ENCODE data around the gene USP35. TPM values are rescaled to one million over a fixed set of nuclear protein-coding genes. Genes with fewer than 3 reads are reported as not detected.

The USP35 gene
- total RNA-seq, 3 donors from 2014 or later: 5.1 to 16.1 (median 11.3) TPM

GRCh38 chr11:78261828-78262227, 73.1 kb downstream of the USP35 start:
- Histone ChIP-seq H3K27me3 (no peaks in the 10 kb centered on the region), H3K27ac (no peak overlapping the region)

GRCh38 chr11:78262238-78262637, 73.5 kb downstream of the USP35 start:
- DNase-seq (ENCODE audit: low spot score in 2 of 2): no peak
- Histone ChIP-seq H3K36me3 (no peaks in the 10 kb centered on the region), H3K27me3 (no peaks in the 10 kb centered on the region), H3K9me3 (no peaks in the 10 kb centered on the region), H3K27ac (no peak overlapping the region), H3K4me1 (no peaks in the 10 kb centered on the region), H3K4me3 (no peak overlapping the region)
- intact Hi-C loops (cut with DNase I; ENCODE audit: low total_unique reads): no loop called here
- TF ChIP-seq POLR2AphosphoS5 (IDR thresholded peaks at IDR 0.05): no peak

More at GRCh38 chr11:78261828-78262227, 73.1 kb downstream of the USP35 start:
- DNase-seq (ENCODE audit: low spot score in 2 of 2): no peak
- Histone ChIP-seq H3K9me3 (no peaks in the 10 kb centered on the region), H3K4me1 (peaks cover 0 to 4% of the 10 kb centered on the region in 2 donors), H3K36me3 (no peaks in the 10 kb centered on the region), H3K4me3 (no peak overlapping the region)
- intact Hi-C loops (cut with DNase I; ENCODE audit: low total_unique reads): no loop called here
- TF ChIP-seq POLR2AphosphoS5 (IDR thresholded peaks at IDR 0.05) (no peak), CTCF (IDR thresholded peaks at IDR 0.05) (no peak), POLR2A (IDR thresholded peaks at IDR 0.05) (no peak)

GRCh38 chr11:78262691-78263090, 74.0 kb downstream of the USP35 start:
- no peaks in the 10 kb centered on the region for H3K27me3 ChIP-seq
- H3K4me1 ChIP-seq: no peaks in the 10 kb centered on the region
- TF ChIP-seq CTCF (IDR thresholded peaks at IDR 0.05): no peak
- no peak for TF ChIP-seq POLR2A (IDR thresholded peaks at IDR 0.05)
- no peak for TF ChIP-seq POLR2AphosphoS5 (IDR thresholded peaks at IDR 0.05)
- DNase-seq (ENCODE audit: low spot score in 2 of 2): no peak
- H3K4me3 ChIP-seq: no peak overlapping the region
- no peaks in the 10 kb centered on the region for H3K36me3 ChIP-seq
- no peak overlapping the region for H3K27ac ChIP-seq
- intact Hi-C loops (cut with DNase I; ENCODE audit: low total_unique reads): no loop called here
- H3K9me3 ChIP-seq: no peaks in the 10 kb centered on the region

Other genes starting within 250 kb of the USP35 start
- gene INTS4, start 194.3 kb upstream of the USP35 start, total RNA-seq: 10 to 100 TPM; 34.6 to 58.4 (median 47.5) TPM
- gene KCTD14, start 165.6 kb upstream of the USP35 start, total RNA-seq: 10 to 100 TPM in 1 of 3 donors, 1 to 10 TPM in 1, under 1 TPM in 1; 0.64 to 22.4 (median 7.9) TPM
- gene THRSP, start 125.1 kb upstream of the USP35 start, total RNA-seq: 10 to 100 TPM in 1 of 3 donors, 1 to 10 TPM in 2; 1.6 to 74.9 (median 5.7) TPM
- 100 to 1,000 TPM; 101 to 105 (median 103) TPM for gene NDUFC2, start 109.1 kb upstream of the USP35 start, total RNA-seq
- 10 to 100 TPM; 25.9 to 46.8 (median 36.7) TPM for gene ALG8, start 49.3 kb upstream of the USP35 start, total RNA-seq
- 10 to 100 TPM in 1 of 3 donors, 1 to 10 TPM in 2; 8.5 to 13.1 (median 8.8) TPM for gene KCTD21, start 293 bp upstream of the USP35 start, total RNA-seq
- 10 to 100 TPM; 22.9 to 43.8 (median 24.9) TPM for gene GAB2, start 228.9 kb downstream of the USP35 start, total RNA-seq

Measured in breast epithelium (tissue), 4 donors.